Tibial artery (tissue), 4 donors: Measurements from ENCODE around the gene PRRC2B.

Source experiments
- DNase-seq, 2 donors: peaks; one replicate each; pipeline ENCODE4 v3.0.0-alpha.2; 2019
- H3K27ac ChIP-seq, 2 donors: fragments of 200-600 bp; sonication (generic) in 1 of 2; 1 replicate in 1 of 2; 2 replicates in 1 of 2; pipeline ENCODE4 v1.5.1; 2018 to 2019; ENCODE audit warnings: mild to moderate bottlenecking in 1 of 2
- H3K27me3 ChIP-seq, 2 donors: fragments of 200-600 bp; sonication (generic) in 1 of 2; one replicate each; pipeline versions ENCODE4 v1.5.1 to v1.6.0; 2016 to 2019
- H3K36me3 ChIP-seq, 3 donors: fragments of 200-600 bp; sonication (generic) in 2 of 3; one replicate each; pipeline ENCODE4 v1.5.1; 2016 to 2019; ENCODE audit warnings: mild to moderate bottlenecking in 2 of 3
- H3K4me1 ChIP-seq, 4 donors: fragments of 200-600 bp; sonication (generic) in 2 of 4; 1 replicate in 3 of 4; 2 replicates in 1 of 4; pipeline ENCODE4 v1.5.1; 2016 to 2019
- H3K4me3 ChIP-seq, 2 donors: fragments of 200-600 bp; sonication (generic) in 1 of 2; 1 replicate in 1 of 2; 2 replicates in 1 of 2; pipeline ENCODE4 v1.5.1; 2018 to 2019; ENCODE audit warnings: mild to moderate bottlenecking in 2 of 2
- H3K9me3 ChIP-seq, 3 donors: fragments of 200-600 bp; sonication (generic) in 1 of 3; one replicate each; pipeline ENCODE4 v1.5.1; 2016 to 2019
- CTCF ChIP-seq, 2 experiments: fragments of 200-600 bp in 1 of 2; fragments of 450-650 bp in 1 of 2; IDR thresholded peaks; one replicate each; pipeline ENCODE4 v1.5.1; 2017 to 2019; ENCODE audit warnings: antibody characterized with exemption in 2 of 2, mild to moderate bottlenecking in 1 of 2, moderate library complexity in 1 of 2
- intact Hi-C: fragments of 100-400 bp; cut with DNase I; formaldehyde crosslinking; loops from one replicate; pipeline ENCODE4 v1.15.0; 2023; ENCODE audit warnings: low total_unique reads

Gene PRRC2B

GRCh38 chr9:131481441-131482342 lies 87.8 kb downstream of the PRRC2B start:
- intact Hi-C loops, result no loop called here
- Histone ChIP-seq H3K9me3 (no peaks in the 10 kb centered on the region), H3K4me1 (peaks cover 0 to 29% (median 0%) of the 10 kb centered on the region in 4 donors), H3K36me3 (peaks cover 91 to 100% (median 98%) of the 10 kb centered on the region in 3 donors), H3K27me3 (no peaks in the 10 kb centered on the region), H3K27ac (no peak overlapping the region), H3K4me3 (no peak overlapping the region)
- TF ChIP-seq CTCF (IDR thresholded peaks at IDR 0.05), result no peak
- no peak for DNase-seq

- peaks cover 89 to 100% (median 98%) of the 10 kb centered on the region in 3 donors for H3K36me3 ChIP-seq
- H3K4me1 ChIP-seq, result peaks cover 0 to 29% (median 0%) of the 10 kb centered on the region in 4 donors
- DNase-seq, result no peak
- H3K9me3 ChIP-seq, result no peaks in the 10 kb centered on the region
- intact Hi-C loops, result no loop called here
- no peak overlapping the region for H3K27ac ChIP-seq
- H3K27me3 ChIP-seq, result no peaks in the 10 kb centered on the region
- no peak for TF ChIP-seq CTCF (IDR thresholded peaks at IDR 0.05)
- H3K4me3 ChIP-seq, result no peak overlapping the region
These were observed 88.6 kb downstream of the PRRC2B start for GRCh38 chr9:131482343-131483006.

DNA sequence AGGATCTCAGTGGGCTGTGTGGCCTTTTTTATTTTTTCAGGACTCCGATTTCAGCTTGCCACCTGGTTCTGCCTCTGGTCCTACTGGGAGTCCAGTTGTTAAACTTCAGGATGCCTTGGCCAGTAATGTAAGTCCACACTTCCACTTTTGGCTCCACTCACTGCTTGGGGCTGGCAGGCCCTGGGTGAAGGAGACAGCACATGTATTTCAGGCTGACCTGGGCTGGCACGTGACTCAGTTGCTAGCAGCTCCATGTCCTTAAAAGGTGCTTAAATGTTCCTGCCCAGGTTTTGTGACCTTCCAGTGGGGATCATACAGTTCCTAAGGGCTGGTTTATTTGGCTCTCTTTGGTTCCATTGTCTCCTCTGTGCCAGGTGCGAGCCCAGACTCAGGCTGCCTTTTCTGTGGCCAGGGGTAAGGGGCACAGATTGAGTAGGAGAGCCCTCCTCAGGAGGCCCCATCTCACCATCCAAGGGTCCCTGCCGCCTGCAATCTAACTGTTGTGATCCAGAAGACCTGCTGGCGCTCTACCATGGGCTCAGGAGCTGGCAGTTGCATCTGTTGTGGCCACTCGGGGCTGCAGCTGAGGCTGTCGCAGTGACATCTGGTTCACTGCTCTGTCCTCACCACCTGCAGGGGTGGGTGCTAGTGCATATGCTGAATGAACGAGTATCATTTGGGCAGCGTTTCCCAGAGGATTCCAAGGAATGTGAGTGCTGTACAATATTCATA lies 89.6 kb downstream of the PRRC2B start:
- H3K4me3 ChIP-seq, result no peak overlapping the region
- no peak overlapping the region for H3K27ac ChIP-seq
- peaks cover 89 to 100% (median 98%) of the 10 kb centered on the region in 3 donors for H3K36me3 ChIP-seq
- peaks cover 0 to 29% (median 0%) of the 10 kb centered on the region in 4 donors for H3K4me1 ChIP-seq
- DNase-seq, result no peak
- H3K9me3 ChIP-seq, result no peaks in the 10 kb centered on the region
- TF ChIP-seq CTCF (IDR thresholded peaks at IDR 0.05), result no peak
- no peaks in the 10 kb centered on the region for H3K27me3 ChIP-seq
- intact Hi-C loops, result no loop called here

DNA sequence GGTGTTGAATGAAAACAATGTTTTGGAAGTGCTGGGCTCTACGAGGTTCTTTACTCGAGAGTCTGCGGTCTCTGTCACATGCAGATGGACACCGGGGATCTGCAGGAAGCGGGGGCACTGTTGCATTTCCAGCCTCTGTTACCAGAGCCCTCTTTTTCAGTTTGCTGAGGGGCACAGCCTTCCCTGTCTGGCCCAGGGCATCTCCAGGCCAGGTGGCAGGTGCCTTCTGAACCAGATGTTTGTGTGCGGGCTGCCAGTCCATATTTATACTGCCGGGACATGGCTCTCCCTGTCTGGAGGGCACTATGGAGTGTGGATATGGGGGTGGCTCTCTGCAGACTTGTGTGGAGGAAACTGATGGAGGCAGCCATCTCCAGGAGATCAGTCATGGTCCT lies 90.2 kb downstream of the PRRC2B start:
- TF ChIP-seq CTCF (IDR thresholded peaks at IDR 0.05), result no peak
- no peak overlapping the region for H3K4me3 ChIP-seq
- no peaks in the 10 kb centered on the region for H3K27me3 ChIP-seq
- intact Hi-C loops, result no loop called here
- no peak overlapping the region for H3K27ac ChIP-seq
- peaks cover 0 to 29% (median 0%) of the 10 kb centered on the region in 4 donors for H3K4me1 ChIP-seq
- no peak for DNase-seq
- H3K9me3 ChIP-seq, result no peaks in the 10 kb centered on the region
- peaks cover 91 to 100% (median 98%) of the 10 kb centered on the region in 3 donors for H3K36me3 ChIP-seq

- H3K4me1 ChIP-seq, result peaks cover 0 to 29% (median 0%) of the 10 kb centered on the region in 4 donors
- no peak overlapping the region for H3K4me3 ChIP-seq
- no peak for TF ChIP-seq CTCF (IDR thresholded peaks at IDR 0.05)
- no peaks in the 10 kb centered on the region for H3K9me3 ChIP-seq
- intact Hi-C loops, result no loop called here
- no peaks in the 10 kb centered on the region for H3K27me3 ChIP-seq
- no peak for DNase-seq
- no peak overlapping the region for H3K27ac ChIP-seq
- peaks cover 92 to 100% (median 98%) of the 10 kb centered on the region in 3 donors for H3K36me3 ChIP-seq
These were observed 90.8 kb downstream of the PRRC2B start for GRCh38 chr9:131484560-131485185.
